ENCODE results near the gene KIF26B.

The KIF26B gene

GRCh38 chr1:245477941-245478340 lies 323.2 kb downstream of the KIF26B start:
- DNase-seq: no peak

- DNase-seq: no peak
Measured at GRCh38 chr1:245480393-245481120, 325.8 kb downstream of the KIF26B start.

- no peak for DNase-seq
Measured at GRCh38 chr1:245481261-245481660, 326.5 kb downstream of the KIF26B start.

- DNase-seq: no peak
Measured at GRCh38 chr1:245483247-245483646, 328.5 kb downstream of the KIF26B start.

- DNase-seq: no peak
Measured at GRCh38 chr1:245484176-245484575, 329.4 kb downstream of the KIF26B start.

- no peak for DNase-seq
Measured at GRCh38 chr1:245485996-245486395, 331.2 kb downstream of the KIF26B start.

GRCh38 chr1:245486775-245487470 lies 332.1 kb downstream of the KIF26B start:
- no peak for DNase-seq

GRCh38 chr1:245488346-245489129 lies 333.8 kb downstream of the KIF26B start:
- DNase-seq: no peak

- no peak for DNase-seq
Measured at GRCh38 chr1:245489838-245490237, 335.1 kb downstream of the KIF26B start.

- no peak for DNase-seq
Measured at GRCh38 chr1:245493029-245493428, 338.2 kb downstream of the KIF26B start.

GRCh38 chr1:245495681-245496080 lies 340.9 kb downstream of the KIF26B start:
- DNase-seq: no peak

- no peak for DNase-seq
Measured at GRCh38 chr1:245500546-245500945, 345.8 kb downstream of the KIF26B start.

- DNase-seq: no peak
Measured at GRCh38 chr1:245501633-245502032, 346.8 kb downstream of the KIF26B start.

- no peak for DNase-seq
Measured at GRCh38 chr1:245503548-245503947, 348.8 kb downstream of the KIF26B start.

- DNase-seq: no peak
Measured at GRCh38 chr1:245510144-245510543, 355.4 kb downstream of the KIF26B start.

GRCh38 chr1:245512181-245512888 lies 357.6 kb downstream of the KIF26B start:
- no peak for DNase-seq

GRCh38 chr1:245512980-245513578 lies 358.3 kb downstream of the KIF26B start:
- DNase-seq: no peak

- DNase-seq: no peak
Measured at GRCh38 chr1:245516284-245516759, 361.5 kb downstream of the KIF26B start.

- no peak for DNase-seq
Measured at GRCh38 chr1:245520611-245521010, 365.8 kb downstream of the KIF26B start.

- no peak for DNase-seq
Measured at GRCh38 chr1:245526141-245526540, 371.4 kb downstream of the KIF26B start.

GRCh38 chr1:245528258-245528635 lies 373.5 kb downstream of the KIF26B start:
- DNase-seq: no peak

GRCh38 chr1:245530937-245531336 lies 376.2 kb downstream of the KIF26B start:
- no peak for DNase-seq

- DNase-seq: no peak
Measured at GRCh38 chr1:245537992-245538391, 383.2 kb downstream of the KIF26B start.

Measured in CD4-positive, alpha-beta T cell treated with Interleukin-15 for 1 hour (primary cell).